Kidney (tissue), 14 donors: ENCODE results near the gene BCL3. TPM values are rescaled to one million over a fixed set of nuclear protein-coding genes. Genes with fewer than 3 reads are reported as not detected.

Experiments
- DNase-seq, 5 donors: peaks; one replicate each; pipeline ENCODE4 v3.0.0-alpha.2; 2013 to 2020
- FAIRE-seq: peaks from 2 replicates; lab custom pipeline; 2012; peaks lifted over from hg19 to GRCh38; lab: Jason Lieb, UNC
- H3K27ac ChIP-seq, 2 donors: one replicate each; pipeline ENCODE4 v1.7.0; 2013; ENCODE audit warnings: low read depth in 2 of 2, low read length in 2 of 2, inconsistent platforms in 1 of 2
- H3K27me3 ChIP-seq: one replicate; pipeline ENCODE4 v1.7.1; 2013; ENCODE audit warnings: low read length, inconsistent platforms; ENCODE audit not compliant: control insufficient read depth, insufficient read depth
- H3K36me3 ChIP-seq, 3 donors: one replicate each; pipeline versions ENCODE4 v1.7.0 to v1.7.1; 2013; ENCODE audit warnings: low read length in 3 of 3, control low read depth in 1 of 3, inconsistent platforms in 1 of 3; ENCODE audit not compliant: insufficient read depth in 3 of 3, control insufficient read depth in 2 of 3
- H3K4me1 ChIP-seq, 3 donors: one replicate each; pipeline versions ENCODE4 v1.7.0 to v1.7.1; 2013; ENCODE audit warnings: low read length in 3 of 3, inconsistent platforms in 1 of 3, low read depth in 1 of 3; ENCODE audit not compliant: control insufficient read depth in 2 of 3, insufficient read depth in 2 of 3
- H3K4me3 ChIP-seq, 3 donors: one replicate each; pipeline versions ENCODE4 v1.7.0 to v1.8.1; 2013; ENCODE audit warnings: low read length in 3 of 3, control low read depth in 1 of 3, inconsistent platforms in 1 of 3
- H3K9ac ChIP-seq, 3 donors: one replicate each; pipeline versions ENCODE4 v1.7.0 to v1.7.1; 2013; ENCODE audit warnings: low read length in 3 of 3, control low read depth in 1 of 3, inconsistent platforms in 1 of 3
- H3K9me3 ChIP-seq, 3 donors: one replicate each; pipeline versions ENCODE4 v1.7.0 to v1.7.1; 2013; ENCODE audit warnings: low read length in 3 of 3, control low read depth in 1 of 3, inconsistent platforms in 1 of 3; ENCODE audit not compliant: control insufficient read depth in 2 of 3, insufficient read depth in 1 of 3
- CTCF ChIP-seq: IDR thresholded peaks from 3 replicates; pipeline ENCODE4 v1.5.1; 2012; ENCODE audit warnings: mild to moderate bottlenecking, moderate library complexity, borderline replicate concordance; ENCODE audit not compliant: insufficient read depth; ENCODE audit errors: extremely low read depth
- intact Hi-C: fragments of 100-400 bp; cut with DNase I; formaldehyde crosslinking; loops from one replicate; pipeline ENCODE4 v1.11.1; 2022
- polyA plus RNA-seq: library from polyadenylated mRNA; stranded (reverse); fragments of 350-450 nt; fragmentation: Illumina TruSeq; extraction: RNeasy Lipid Tissue Mini Kit (QIAGEN cat#74804); gene quantifications from one replicate; pipeline ENCODE4 v1.2.3, GENCODE V29; 2014; ENCODE audit warnings: low read depth, low replicate concordance; ENCODE audit not compliant: insufficient read depth
- total RNA-seq: library from RNA; stranded (reverse); fragmentation: NEBNext Ultra II Directional; extraction: Animal tissue kit (Norgen Biotek cat#: 25700); gene quantifications from one replicate; pipeline ENCODE4 v1.2.1, GENCODE V29; 2021
- donor health status: control.
- donor health status: control.
- donor health status: control.
- donor health status: control.
- donor health status: control.
- donor health status: DM: yes; HTN: yes; CAD: no.
- donor health status: Normal renal cell carcinoma (clear cell type).

BCL3 gene
- total and polyA plus RNA-seq, 2 donors from 2014 or later: 23.2 to 86.8 TPM

DNA sequence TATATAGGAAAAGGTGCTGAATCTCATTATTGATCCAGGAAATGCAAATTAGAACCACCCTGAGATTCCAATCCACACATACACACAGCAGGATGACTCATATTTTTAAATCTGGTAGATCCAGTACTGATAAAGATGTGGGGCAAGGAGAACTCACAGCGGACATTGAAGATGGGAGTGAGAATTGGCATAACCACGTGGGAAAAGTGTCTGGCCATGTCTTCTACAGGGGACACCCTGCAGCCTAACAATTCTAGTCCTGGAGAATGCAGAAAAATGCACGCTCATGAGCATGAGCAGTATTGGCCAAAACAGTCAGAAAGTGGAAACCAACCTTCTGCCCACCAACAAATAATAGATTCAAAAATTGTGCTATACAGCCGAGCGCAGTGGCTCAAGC is 13.5 kb upstream of the BCL3 start:
- intact Hi-C loops: no loop called here
- Histone ChIP-seq H3K27me3 (no peaks in the 10 kb centered on the region), H3K36me3 (no peaks in the 10 kb centered on the region), H3K27ac (no peak overlapping the region), H3K9me3 (no peaks in the 10 kb centered on the region), H3K4me3 (no peak overlapping the region), H3K9ac (no peak overlapping the region), H3K4me1 (peaks cover 0 to 6% (median 0%) of the 10 kb centered on the region in 3 donors)
- no peak for DNase-seq
- TF ChIP-seq CTCF: no peak
- no peak for FAIRE-seq

- H3K4me1 ChIP-seq: peaks cover 0 to 11% (median 4%) of the 10 kb centered on the region in 3 donors
- intact Hi-C loops: no loop called here
- TF ChIP-seq CTCF: no peak
- H3K4me3 ChIP-seq: no peak overlapping the region
- FAIRE-seq: no peak
- H3K27me3 ChIP-seq: no peaks in the 10 kb centered on the region
- no peak overlapping the region for H3K27ac ChIP-seq
- no peak for DNase-seq
- H3K9me3 ChIP-seq: no peaks in the 10 kb centered on the region
- no peaks in the 10 kb centered on the region for H3K36me3 ChIP-seq
- H3K9ac ChIP-seq: no peak overlapping the region
Observed at GRCh38 chr19:44737238-44738071, 11.1 kb upstream of the BCL3 start.

DNA sequence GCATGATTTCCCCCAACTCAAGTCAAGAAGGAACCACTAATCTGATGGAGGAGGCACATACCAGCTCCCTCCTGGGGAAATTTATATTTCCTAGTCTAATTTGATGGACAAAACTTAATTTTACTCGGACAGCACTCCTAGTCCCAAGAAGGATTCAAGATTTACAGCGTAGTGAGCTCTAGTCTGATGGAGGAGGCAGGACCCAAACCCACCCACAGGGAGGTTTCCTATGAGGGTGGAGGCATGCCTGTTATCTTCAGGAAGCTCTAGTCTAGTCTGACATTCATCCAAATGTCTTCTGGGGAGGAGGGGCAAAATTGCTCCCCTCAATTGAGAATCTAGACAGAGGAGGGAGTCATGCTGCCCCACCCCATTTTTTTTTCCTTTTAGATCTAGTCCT is 10.4 kb upstream of the BCL3 start:
- Histone ChIP-seq H3K9ac (no peak overlapping the region), H3K27ac (no peak overlapping the region), H3K36me3 (no peaks in the 10 kb centered on the region), H3K4me1 (peaks cover 0 to 17% (median 9%) of the 10 kb centered on the region in 3 donors), H3K4me3 (no peak overlapping the region), H3K9me3 (no peaks in the 10 kb centered on the region), H3K27me3 (no peaks in the 10 kb centered on the region)
- no peak for DNase-seq
- FAIRE-seq: no peak
- intact Hi-C loops: no loop called here
- no peak for TF ChIP-seq CTCF
